Kidney (tissue), 14 donors: ENCODE results near the gene CACNA1E. TPM values are rescaled to one million over a fixed set of nuclear protein-coding genes. Genes with fewer than 3 reads are reported as not detected.
A peak's percentile ranks its signal among the peaks of the same experiment; 100 is the strongest.

ENCODE experiments used
- DNase-seq, 5 donors: peaks; one replicate each; pipeline ENCODE4 v3.0.0-alpha.2; 2013 to 2020
- FAIRE-seq: peaks from 2 replicates; lab custom pipeline; 2012; peaks lifted over from hg19 to GRCh38; lab: Jason Lieb, UNC
- H3K27ac ChIP-seq, 2 donors: one replicate each; pipeline ENCODE4 v1.7.0; 2013; ENCODE audit warnings: low read depth in 2 of 2, low read length in 2 of 2, inconsistent platforms in 1 of 2
- H3K27me3 ChIP-seq: one replicate; pipeline ENCODE4 v1.7.1; 2013; ENCODE audit warnings: low read length, inconsistent platforms; ENCODE audit not compliant: control insufficient read depth, insufficient read depth
- H3K36me3 ChIP-seq, 3 donors: one replicate each; pipeline versions ENCODE4 v1.7.0 to v1.7.1; 2013; ENCODE audit warnings: low read length in 3 of 3, control low read depth in 1 of 3, inconsistent platforms in 1 of 3; ENCODE audit not compliant: insufficient read depth in 3 of 3, control insufficient read depth in 2 of 3
- H3K4me1 ChIP-seq, 3 donors: one replicate each; pipeline versions ENCODE4 v1.7.0 to v1.7.1; 2013; ENCODE audit warnings: low read length in 3 of 3, inconsistent platforms in 1 of 3, low read depth in 1 of 3; ENCODE audit not compliant: control insufficient read depth in 2 of 3, insufficient read depth in 2 of 3
- H3K4me3 ChIP-seq, 3 donors: one replicate each; pipeline versions ENCODE4 v1.7.0 to v1.8.1; 2013; ENCODE audit warnings: low read length in 3 of 3, control low read depth in 1 of 3, inconsistent platforms in 1 of 3
- H3K9ac ChIP-seq, 3 donors: one replicate each; pipeline versions ENCODE4 v1.7.0 to v1.7.1; 2013; ENCODE audit warnings: low read length in 3 of 3, control low read depth in 1 of 3, inconsistent platforms in 1 of 3
- H3K9me3 ChIP-seq, 3 donors: one replicate each; pipeline versions ENCODE4 v1.7.0 to v1.7.1; 2013; ENCODE audit warnings: low read length in 3 of 3, control low read depth in 1 of 3, inconsistent platforms in 1 of 3; ENCODE audit not compliant: control insufficient read depth in 2 of 3, insufficient read depth in 1 of 3
- intact Hi-C: fragments of 100-400 bp; cut with DNase I; formaldehyde crosslinking; loops from one replicate; pipeline ENCODE4 v1.11.1; 2022
- polyA plus RNA-seq: library from polyadenylated mRNA; stranded (reverse); fragments of 350-450 nt; fragmentation: Illumina TruSeq; extraction: RNeasy Lipid Tissue Mini Kit (QIAGEN cat#74804); gene quantifications from one replicate; pipeline ENCODE4 v1.2.3, GENCODE V29; 2014; ENCODE audit warnings: low read depth, low replicate concordance; ENCODE audit not compliant: insufficient read depth
- total RNA-seq: library from RNA; stranded (reverse); fragmentation: NEBNext Ultra II Directional; extraction: Animal tissue kit (Norgen Biotek cat#: 25700); gene quantifications from one replicate; pipeline ENCODE4 v1.2.1, GENCODE V29; 2021
- TF ChIP-seq, protein P1 (sequence below): IDR thresholded peaks from 3 replicates; pipeline ENCODE4 v1.5.1; 2012; ENCODE audit warnings: mild to moderate bottlenecking, moderate library complexity, borderline replicate concordance; ENCODE audit not compliant: insufficient read depth; ENCODE audit errors: extremely low read depth
- donor health status: control.
- donor health status: control.
- donor health status: control.
- donor health status: control.
- donor health status: control.
- donor health status: DM: yes; HTN: yes; CAD: no.
- donor health status: Normal renal cell carcinoma (clear cell type).

Gene CACNA1E
- total and polyA plus RNA-seq, 2 donors from 2014 or later, result 0.19 TPM

DNA sequence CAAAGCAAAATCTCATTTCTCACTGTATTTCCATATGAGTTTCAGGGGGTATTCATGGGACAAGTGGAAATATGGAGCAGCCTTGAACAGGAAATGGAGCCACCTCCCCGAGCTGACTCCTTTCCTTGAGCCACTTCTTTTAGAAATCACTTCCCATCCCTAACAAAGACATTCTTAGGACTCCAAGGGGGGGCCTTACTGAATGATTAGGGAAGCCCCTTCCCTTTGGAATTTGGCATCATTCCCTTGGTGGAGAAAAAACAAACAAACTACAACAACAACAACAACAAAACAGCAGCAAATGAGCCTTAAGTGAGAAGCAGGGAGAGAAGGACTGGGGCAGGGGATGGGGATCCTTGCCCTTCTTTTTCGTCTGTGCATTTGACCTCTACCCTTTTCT is 299.9 kb downstream of the CACNA1E start:
- H3K9ac ChIP-seq, result no peak overlapping the region
- H3K27me3 ChIP-seq, result no peaks in the 10 kb centered on the region
- FAIRE-seq (no peak), DNase-seq (no peak)
- no peaks in the 10 kb centered on the region for H3K4me1 ChIP-seq
- no peak overlapping the region for H3K4me3 ChIP-seq
- TF ChIP-seq, protein P1, sequence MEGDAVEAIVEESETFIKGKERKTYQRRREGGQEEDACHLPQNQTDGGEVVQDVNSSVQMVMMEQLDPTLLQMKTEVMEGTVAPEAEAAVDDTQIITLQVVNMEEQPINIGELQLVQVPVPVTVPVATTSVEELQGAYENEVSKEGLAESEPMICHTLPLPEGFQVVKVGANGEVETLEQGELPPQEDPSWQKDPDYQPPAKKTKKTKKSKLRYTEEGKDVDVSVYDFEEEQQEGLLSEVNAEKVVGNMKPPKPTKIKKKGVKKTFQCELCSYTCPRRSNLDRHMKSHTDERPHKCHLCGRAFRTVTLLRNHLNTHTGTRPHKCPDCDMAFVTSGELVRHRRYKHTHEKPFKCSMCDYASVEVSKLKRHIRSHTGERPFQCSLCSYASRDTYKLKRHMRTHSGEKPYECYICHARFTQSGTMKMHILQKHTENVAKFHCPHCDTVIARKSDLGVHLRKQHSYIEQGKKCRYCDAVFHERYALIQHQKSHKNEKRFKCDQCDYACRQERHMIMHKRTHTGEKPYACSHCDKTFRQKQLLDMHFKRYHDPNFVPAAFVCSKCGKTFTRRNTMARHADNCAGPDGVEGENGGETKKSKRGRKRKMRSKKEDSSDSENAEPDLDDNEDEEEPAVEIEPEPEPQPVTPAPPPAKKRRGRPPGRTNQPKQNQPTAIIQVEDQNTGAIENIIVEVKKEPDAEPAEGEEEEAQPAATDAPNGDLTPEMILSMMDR, result no peak
- H3K36me3 ChIP-seq, result no peaks in the 10 kb centered on the region
- intact Hi-C loops, result no loop called here
- no peak overlapping the region for H3K27ac ChIP-seq
- no peaks in the 10 kb centered on the region for H3K9me3 ChIP-seq

DNA sequence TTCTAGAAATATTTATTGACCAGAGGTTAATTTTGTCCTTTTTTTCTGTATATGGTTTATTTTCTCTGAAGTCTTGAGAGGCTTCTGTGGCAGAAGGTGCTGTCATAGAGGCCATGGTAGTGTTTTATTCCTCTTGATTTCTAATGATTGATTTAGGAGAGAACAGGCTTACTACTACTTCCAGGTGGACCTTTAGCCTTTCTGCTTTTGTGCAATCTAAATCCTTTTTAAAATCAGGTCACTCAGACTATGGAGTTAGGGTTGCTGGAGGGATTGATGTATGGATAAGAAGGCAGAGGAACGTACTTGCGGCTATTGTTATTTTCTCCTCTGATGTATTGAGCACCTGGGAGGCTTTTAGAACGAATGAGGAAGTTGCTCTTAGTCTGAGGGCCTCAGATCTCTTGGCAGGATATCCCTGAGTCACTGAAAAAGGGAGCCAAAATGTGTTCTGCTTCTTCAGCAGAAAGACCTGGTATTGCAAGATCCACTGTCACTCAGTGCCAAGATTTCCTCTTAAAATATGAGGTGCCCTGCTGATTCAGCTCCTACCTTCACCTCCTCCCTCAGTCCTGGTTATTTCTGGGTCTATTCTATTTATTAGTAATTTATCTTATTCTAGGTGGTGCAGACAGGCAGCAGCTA is 300.8 kb downstream of the CACNA1E start:
- Histone ChIP-seq H3K36me3 (no peaks in the 10 kb centered on the region), H3K4me1 (no peaks in the 10 kb centered on the region), H3K27me3 (no peaks in the 10 kb centered on the region), H3K9ac (no peak overlapping the region), H3K4me3 (no peak overlapping the region), H3K27ac (no peak overlapping the region), H3K9me3 (no peaks in the 10 kb centered on the region)
- intact Hi-C loops, result no loop called here
- TF ChIP-seq, protein P1, result no peak
- FAIRE-seq (no peak), DNase-seq (no peak)

DNA sequence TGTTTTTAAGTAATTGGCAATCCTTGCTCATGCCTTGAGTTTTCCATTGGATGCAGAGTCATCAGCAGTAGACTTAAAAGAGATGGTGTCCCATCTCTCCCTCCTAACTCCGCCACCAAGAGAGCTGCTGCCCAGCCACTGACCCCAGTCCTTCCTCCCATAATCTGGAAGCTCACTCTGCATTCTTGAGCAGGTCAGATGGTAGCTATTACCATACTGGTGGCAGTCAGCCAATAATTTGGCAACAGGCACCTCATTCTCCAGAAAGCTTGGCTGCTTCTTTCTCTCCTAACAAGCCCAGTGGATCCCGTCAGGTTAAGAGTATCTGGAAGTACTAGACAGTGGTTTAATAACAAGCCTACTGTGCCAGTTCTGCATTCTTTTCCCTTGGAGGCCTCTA is 306.1 kb downstream of the CACNA1E start:
- H3K4me1 ChIP-seq, result peaks cover 0 to 10% (median 5%) of the 10 kb centered on the region in 3 donors
- intact Hi-C loops, result no loop called here
- H3K27me3 ChIP-seq, result no peaks in the 10 kb centered on the region
- no peaks in the 10 kb centered on the region for H3K9me3 ChIP-seq
- TF ChIP-seq, protein P1, result no peak
- H3K27ac ChIP-seq, result no peak overlapping the region
- DNase-seq (peak in 1 of 5 donors; percentile 34), FAIRE-seq (no peak)
- H3K9ac ChIP-seq, result no peak overlapping the region
- no peaks in the 10 kb centered on the region for H3K36me3 ChIP-seq
- H3K4me3 ChIP-seq, result no peak overlapping the region

DNA sequence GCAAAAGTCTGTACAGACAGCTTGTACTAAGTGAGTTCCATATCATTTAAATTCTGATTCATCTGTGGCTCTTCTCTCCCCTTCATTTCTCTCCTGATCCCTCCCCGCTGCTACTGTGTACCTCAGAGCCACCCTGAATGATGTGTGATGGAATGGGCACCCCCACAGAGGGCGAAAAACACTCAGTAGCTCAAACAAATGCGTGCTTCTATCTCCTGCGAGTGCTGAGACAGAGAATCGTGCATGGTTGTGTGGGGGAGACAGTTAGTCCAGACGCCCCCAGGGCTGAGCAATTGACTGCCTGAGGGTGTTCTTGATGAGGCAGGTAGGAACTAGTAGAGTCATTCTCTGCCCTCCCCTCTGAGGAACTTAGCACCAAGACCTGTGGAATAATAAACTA is 308.4 kb downstream of the CACNA1E start:
- H3K27ac ChIP-seq, result no peak overlapping the region
- no peaks in the 10 kb centered on the region for H3K27me3 ChIP-seq
- H3K9me3 ChIP-seq, result no peaks in the 10 kb centered on the region
- DNase-seq (no peak), FAIRE-seq (no peak)
- peaks cover 0 to 12% (median 5%) of the 10 kb centered on the region in 3 donors for H3K4me1 ChIP-seq
- intact Hi-C loops, result no loop called here
- no peak overlapping the region for H3K4me3 ChIP-seq
- TF ChIP-seq, protein P1, result no peak
- H3K36me3 ChIP-seq, result no peaks in the 10 kb centered on the region
- H3K9ac ChIP-seq, result no peak overlapping the region
